ENCODE measurements around the gene NACAD.

NACAD gene

DNA sequence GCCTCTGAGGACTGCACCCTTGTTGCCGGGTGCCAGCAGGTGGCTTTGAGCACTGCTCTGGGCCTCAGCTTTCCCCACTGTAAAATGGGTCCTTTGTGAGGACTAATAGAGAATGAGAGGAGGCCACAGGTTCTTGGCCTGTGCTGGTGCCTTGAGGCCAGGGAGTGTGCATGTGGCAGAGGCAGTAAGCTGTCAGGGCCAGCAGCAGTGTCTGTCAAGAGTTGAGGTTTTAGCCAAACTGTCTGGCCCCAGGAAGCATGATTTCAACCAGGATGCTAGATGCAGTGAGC, 13.5 kb downstream of the NACAD start:
- no peak for DNase-seq (ENCODE audit: low read depth, low spot score)

DNA sequence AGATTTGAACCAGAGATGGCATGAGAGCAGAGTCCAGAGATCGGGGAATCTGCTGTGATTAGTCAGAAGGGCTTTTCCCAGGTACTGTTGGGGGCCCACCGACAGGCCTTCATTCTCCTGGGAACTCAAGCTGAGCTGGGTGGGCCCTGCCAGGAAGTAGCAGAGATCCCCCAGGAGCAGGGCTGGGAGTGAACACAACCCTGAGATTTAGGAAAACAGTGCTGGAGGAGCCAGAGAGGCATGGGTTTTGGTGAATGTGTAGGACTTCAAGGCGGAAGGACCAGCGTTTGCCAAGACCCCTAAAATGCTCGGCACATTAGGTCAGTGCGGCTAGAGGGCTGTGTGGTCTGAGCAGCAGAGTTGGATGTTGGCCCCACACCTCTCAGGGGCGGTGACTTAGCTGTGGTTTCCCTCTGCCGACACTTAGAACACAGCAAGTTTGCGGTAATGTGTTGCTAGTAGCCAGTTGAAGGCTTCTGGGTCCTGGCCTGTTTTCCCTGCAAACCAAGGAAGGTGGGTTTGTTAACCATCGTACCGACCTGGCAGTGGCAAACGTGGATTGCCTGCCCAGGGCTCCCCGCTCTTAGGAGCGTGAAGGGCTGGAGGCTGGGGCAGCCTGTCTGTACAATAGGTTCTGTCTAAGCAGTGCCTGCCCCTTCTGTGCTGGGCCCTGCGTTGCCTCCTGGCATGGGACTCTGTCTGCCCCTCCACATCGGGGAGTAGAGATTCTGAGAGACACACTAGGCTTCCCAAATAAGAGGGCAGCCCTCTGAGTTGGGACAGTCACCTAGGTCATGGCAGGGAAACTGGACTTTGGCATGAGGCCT, 14.0 kb downstream of the NACAD start:
- peak; percentile 51 for DNase-seq (ENCODE audit: low read depth, low spot score)

GRCh38 chr7:45073786-45074527, 14.8 kb downstream of the NACAD start:
- no peak for DNase-seq (ENCODE audit: low read depth, low spot score)

DNA sequence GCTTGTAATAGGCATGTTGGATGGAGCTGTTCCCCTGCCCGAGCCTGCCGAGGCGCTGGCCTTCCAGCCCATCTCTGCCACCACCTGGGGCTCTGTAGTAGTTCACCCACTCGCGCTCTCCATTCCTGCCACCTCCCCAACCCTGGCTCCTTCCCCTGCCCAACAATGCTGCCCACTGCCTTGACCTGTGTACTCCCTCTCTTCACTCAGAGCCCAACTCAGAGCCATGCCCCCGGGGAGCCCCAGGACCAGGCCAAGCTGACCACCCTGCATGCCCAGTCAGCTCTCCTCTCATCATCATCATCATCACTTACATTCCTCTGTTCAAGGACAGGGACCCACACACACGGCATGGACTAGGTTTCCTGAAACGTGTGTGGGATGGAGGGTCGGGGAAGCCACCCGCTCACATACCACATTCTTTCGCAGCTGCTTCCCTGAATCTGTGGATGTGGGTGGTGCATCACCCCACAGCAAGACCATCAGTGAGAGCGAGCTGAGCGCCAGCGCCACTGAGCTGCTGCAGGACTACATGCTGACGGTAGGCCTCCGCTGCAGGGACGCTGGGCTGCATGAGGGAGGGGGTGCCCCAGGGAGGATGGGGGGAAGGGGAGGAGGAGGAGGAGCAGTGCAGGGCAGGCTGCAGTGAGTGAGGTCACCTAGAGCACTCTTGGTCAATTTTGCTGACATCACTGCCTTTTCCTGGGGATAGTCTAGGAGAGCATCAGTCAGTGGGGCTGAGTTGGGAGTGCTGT, 15.6 kb downstream of the NACAD start:
- no peak for DNase-seq (ENCODE audit: low read depth, low spot score)

DNA sequence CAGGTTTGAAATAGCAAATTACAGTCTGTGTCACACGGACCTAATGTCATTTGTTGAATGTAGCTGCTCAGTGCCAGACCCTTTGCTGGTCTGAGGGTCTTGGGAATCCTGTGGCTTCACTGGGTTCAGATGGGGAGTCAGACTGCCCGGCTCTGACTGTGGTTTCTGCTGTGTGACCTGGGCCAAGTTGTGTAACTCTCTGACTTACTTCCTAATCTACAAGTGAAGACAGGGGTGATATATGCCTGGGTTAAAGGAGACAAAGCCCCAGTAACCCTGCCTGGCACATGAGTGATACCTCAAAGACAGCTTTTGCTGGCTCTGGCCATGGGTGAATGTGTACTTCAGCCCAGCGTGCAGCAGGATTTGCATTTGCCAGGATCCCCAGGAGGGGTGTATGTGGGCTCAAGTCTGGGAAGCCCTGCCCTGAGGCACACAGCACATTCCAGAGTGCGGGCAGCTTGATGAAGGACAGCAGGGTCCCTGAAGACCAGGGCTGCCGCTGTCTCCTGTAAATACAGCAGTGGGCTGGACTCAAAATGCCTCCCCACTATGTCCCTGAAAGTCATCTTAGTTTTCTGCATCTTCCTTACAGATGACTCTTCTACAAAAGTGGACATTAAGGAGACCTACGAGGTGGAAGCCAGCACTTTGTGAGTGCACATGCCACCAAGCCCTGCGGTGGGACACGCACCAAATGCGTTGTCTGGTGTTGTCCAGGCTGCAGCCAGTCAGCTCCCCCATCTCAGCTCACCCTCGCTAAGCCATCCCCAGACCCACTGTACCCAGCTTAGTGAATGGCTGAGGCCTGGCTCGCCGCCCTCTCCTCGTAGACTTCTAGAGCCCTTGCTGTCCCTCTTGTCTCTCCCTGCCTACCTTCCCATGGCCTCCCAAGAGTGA, 16.4 kb downstream of the NACAD start:
- DNase-seq (ENCODE audit: low read depth, low spot score) = no peak

- DNase-seq (ENCODE audit: low read depth, low spot score) = no peak
Observed at GRCh38 chr7:45071528-45071927, 17.2 kb downstream of the NACAD start.

GRCh38 chr7:45070254-45070642, 18.5 kb downstream of the NACAD start:
- no peak for DNase-seq (ENCODE audit: low read depth, low spot score)

DNA sequence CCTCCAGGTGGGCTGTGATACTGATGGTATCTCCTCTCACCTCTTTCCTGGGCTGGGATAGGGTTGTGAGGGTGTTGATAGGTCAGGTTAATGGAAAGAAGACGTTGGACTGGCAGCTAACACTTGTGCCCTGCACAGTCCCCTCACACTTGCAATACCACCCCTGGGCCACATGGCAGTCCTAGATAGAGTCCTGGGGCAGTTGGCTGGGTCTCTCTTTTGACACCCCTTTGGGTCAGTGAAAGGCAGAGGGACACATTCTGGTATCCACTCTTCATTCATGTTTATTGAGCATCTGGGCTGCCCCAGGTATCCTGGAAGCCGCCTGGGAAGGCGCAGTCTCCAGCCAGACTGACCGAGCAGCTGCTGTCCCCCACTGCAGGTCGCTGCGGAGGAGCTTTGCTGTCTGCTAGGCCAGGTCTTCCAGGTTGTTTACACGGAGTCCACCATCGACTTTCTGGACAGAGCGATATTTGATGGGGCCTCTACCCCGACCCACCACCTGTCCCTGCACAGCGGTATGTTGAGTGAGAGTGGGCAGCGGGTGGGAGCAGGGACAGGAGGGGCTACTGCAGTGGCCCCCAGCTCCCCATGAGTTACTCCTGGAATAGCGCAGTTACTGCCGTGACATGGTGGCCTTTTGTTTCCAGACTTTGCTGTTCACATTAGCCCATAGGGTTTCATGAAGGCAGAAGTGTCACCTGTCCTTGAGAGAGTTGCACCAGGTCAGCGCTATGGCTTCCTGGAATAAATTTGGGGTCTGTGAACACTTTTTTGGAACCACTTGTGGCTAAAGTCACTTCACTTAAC, 19.1 kb downstream of the NACAD start:
- DNase-seq (ENCODE audit: low read depth, low spot score) = no peak

DNA sequence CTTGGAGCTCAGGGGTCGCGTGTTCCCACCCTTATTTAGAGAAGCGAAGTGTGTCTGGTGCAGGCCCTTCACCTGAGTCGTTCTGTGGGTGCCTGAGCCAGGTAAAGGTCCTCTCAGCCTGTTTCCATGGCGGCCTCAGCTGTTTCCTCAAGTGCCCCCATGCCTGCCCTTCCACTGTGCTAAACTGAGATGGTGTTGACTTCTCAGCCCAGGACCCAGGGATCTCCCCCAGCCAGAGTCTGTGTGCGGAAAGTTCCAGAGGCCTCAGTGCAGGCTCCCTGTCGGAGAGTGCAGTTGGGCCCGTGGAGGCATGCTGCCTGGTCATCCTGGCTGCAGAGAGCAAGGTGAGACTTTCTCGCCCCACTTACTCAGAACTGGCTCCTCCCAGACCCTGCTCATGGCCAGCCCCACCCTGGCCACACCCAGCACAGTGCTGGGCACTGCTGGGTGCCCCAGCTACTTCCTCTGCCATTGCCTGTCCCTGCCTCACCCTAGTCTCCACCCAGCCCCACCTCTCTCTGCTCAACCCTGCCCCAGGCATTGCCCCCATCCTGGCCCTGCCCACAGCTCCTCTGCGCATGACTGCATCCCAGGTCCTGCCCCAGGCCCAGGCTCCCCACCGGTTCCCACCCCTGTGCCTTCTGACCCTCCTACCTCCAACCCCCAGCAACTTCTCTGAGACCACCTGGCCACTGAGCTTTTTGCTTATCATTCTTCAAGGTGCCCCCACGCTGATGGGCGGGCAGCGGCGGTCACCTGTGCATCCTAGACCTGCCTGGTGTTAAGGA, 20.3 kb downstream of the NACAD start:
- DNase-seq (ENCODE audit: low read depth, low spot score) = no peak

GRCh38 chr7:45067582-45067981, 21.2 kb downstream of the NACAD start:
- no peak for DNase-seq (ENCODE audit: low read depth, low spot score)

GRCh38 chr7:45066409-45066808, 22.4 kb downstream of the NACAD start:
- no peak for DNase-seq (ENCODE audit: low read depth, low spot score)

DNA sequence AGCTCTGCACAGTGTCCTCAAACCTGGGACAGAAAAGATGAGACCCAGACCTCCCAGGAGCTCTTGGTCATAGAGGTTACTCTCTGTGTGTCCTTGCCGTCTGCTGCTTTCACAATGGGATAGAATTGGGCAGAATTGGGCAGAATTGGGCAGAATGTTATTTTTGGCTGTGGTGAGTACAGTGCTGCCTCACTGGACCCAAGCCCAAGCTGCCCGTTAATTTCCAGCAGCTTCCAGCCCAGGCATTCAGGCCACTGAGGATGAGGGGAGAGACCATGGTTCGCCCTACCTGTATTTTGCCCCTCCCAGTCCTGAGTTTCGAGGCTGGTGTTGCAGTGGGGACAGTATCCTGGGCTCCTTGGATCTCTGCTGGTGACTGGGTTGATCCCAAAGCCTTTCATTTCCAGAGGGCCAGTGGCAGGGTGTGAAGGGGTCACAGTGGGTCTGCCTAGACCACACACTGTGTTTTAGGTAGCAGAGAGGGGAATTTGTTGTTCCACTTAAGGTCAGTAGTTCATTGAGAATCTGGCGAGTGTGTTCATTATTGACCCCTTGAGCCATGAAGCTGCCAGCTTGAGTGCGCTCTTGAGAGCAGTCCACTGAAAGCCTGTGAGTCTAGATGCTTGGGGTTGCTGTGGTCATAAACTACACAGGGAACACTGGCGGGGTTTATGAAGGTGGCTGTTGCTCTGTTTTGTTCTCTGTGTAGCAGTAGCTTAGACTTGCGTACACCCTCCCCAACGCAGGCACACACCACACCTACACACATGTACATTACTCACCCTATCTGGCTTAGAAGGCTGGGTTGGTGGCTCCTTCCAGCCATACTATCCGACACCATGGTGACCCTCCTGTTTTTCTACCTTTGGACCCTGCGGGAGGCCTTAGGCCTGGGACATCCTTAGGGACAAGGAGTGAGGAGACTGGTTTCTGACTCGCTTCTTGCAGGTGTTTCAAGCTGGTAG, 23.5 kb downstream of the NACAD start:
- no peak for DNase-seq (ENCODE audit: low read depth, low spot score)

DNA sequence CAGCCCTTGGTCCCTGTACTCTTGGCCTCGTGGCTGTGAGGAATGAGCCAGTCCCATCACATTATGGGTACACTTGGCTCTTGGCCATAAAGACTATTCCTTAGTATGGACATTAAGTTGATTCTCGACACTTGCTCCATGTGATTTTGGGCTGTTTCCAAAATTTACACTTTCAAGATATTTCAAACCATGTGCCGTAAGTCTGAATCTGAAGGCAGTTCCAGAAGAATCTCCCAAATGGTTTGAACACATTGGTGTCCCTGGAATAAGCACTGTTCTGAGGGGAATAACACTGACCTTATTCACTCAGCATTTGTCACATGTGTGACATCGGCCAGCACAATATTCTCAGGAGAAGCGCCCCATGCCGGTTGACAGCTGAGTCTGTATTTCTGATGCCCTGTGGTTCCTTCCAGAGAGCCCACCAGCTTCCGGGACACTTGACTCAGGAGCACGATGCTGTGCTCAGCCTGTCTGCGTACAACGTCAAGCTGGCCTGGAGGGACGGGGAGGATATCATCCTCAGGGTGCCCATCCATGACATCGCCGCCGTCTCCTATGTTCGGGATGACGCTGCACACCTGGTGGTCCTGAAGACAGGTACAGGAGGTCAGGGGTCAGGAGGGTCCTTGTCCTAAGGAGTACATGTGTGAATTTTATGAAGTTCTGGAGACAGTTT, 24.6 kb downstream of the NACAD start:
- DNase-seq (ENCODE audit: low read depth, low spot score) = no peak

DNA sequence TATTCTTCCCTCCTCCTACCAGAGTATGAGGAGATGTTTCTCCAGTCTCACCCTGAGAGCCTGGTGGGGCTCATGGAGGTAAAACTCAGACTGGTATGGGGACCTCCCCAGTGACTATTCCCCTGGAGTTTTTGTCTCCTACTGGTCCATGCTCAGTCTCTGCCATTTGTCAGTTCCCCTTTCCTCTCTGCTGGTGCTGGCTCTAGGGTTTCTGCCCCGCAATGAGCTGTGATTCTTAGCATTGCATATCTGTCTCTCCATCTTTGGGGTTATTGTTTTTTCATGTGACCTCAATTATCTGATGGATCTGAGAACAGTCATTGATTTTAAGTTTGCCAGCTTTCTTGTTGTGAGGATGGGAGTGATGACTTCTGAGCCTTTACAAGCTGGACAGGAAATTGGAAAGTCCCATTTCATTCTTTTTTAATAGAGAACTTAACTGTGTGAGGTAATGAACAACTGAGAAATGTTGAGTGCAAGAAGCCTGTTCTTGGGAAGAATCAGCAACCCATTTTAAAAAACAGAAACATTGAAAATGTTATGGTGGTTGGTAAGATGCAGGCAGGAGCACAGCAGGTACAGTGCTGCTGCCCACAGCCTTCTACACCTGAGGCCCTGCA, 26.9 kb downstream of the NACAD start:
- no peak for DNase-seq (ENCODE audit: low read depth, low spot score)

DNA sequence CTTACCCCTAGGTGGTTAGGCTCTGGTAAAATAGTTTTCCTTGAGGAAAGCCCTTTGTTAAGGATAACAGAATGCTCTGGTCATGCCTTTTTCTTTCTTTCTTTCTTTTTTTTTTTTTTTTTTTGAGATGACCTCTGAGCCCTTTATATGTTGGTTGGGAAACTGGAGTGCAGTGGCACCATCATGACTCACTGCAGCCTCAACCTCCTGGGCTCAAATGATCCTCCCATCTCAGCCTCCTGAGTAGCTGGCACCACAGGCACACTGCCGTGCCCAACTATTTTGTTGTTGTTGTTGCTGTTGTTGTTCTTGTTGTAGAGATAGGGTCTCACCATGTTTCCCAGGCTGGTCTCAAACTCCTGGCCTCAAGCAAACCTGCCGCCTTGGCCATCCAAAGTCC, 27.4 kb downstream of the NACAD start:
- DNase-seq (ENCODE audit: low read depth, low spot score) = no peak

GRCh38 chr7:45060295-45060694, 28.5 kb downstream of the NACAD start:
- DNase-seq (ENCODE audit: low read depth, low spot score) = no peak

DNA sequence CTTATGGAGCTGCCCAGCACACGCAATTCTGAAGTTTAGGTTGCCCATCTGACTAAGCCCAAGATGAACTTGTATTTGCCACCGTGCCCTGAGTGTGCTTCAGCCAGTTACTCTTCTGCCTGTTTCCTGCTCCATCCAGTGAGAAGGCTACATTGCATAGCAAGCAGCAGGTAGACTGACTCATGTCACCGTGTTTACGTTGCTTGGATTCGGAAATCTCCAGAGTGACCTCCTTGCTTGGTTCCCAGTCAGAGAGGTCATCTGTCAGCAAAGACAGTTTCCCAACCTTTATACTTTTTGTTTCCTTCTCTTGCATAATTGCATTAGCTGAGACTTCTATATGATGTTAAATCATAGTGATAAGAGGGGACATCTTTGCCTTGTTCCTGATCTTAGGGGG, 30.9 kb downstream of the NACAD start:
- no peak for DNase-seq (ENCODE audit: low read depth, low spot score)
